ENCODE results near the gene OR6B2. TPM values are rescaled to one million over a fixed set of nuclear protein-coding genes. Genes with fewer than 3 reads are reported as not detected.

The OR6B2 gene
- total RNA-seq, 1 experiment from 2014 or later = not detected

GRCh38 chr2:240041363-240041762 is 11.1 kb upstream of the OR6B2 start:
- DNase-seq (ENCODE audit: low spot score) = no peak

GRCh38 chr2:240037358-240037757 is 7.1 kb upstream of the OR6B2 start:
- no peak for DNase-seq (ENCODE audit: low spot score)

GRCh38 chr2:240033330-240033678 is 3.1 kb upstream of the OR6B2 start:
- no peak for DNase-seq (ENCODE audit: low spot score)

- no peak for DNase-seq (ENCODE audit: low spot score)
Measured at GRCh38 chr2:240032406-240033329, 2.4 kb upstream of the OR6B2 start.

GRCh38 chr2:240024766-240025165 is 5.5 kb downstream of the OR6B2 start:
- peak; percentile 4 for DNase-seq (ENCODE audit: low spot score)

DNA sequence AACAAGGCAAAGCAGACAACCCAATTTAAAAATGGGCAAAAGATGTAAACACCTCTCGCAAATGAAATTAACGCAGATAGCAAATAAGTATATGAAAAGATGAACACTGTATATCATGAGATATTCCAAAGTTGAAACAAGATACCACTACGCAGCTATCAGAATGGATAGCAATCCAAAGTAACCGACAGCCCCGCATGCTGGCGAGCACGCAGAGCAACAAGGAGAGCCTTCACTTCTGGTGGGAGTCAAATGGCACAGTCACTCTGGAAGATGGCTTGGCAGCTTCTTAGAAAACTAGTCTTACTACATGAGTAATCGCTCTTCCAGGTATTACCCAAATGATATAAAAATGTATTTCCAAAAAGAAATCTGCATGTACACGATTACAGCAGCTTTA is 6.4 kb downstream of the OR6B2 start:
- DNase-seq (ENCODE audit: low spot score) = no peak

DNA sequence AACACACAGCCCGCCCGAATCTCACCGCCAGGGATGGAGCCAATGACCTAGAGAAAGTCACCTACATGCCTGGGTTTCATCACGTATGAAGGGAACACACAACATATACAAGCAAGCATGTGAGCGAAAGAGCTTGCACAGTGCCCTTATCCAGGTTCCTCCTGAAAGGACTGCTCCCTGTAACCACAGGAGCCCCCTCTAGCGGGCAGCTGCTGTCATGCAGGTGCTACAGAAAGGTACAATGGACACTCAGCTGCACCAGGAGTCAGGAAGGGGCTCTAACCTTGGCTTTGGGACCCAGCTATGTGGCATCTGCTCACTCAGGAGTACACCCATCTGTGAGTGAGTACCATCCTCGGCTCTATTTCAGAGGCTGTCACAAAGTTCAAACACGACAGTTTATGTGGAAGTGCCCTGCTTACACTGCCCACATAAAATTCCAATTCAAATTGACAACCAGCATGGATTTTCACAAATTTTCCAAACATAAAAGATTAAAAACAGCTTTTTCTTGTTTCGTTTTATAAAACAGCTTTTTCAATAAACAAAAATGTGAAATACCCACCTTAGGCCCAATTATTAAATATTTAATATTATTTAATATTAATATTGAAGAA is 8.6 kb downstream of the OR6B2 start:
- DNase-seq (ENCODE audit: low spot score) = peak; percentile 63

- DNase-seq (ENCODE audit: low spot score) = no peak
Measured at GRCh38 chr2:240018071-240018750, 12.0 kb downstream of the OR6B2 start.

DNA sequence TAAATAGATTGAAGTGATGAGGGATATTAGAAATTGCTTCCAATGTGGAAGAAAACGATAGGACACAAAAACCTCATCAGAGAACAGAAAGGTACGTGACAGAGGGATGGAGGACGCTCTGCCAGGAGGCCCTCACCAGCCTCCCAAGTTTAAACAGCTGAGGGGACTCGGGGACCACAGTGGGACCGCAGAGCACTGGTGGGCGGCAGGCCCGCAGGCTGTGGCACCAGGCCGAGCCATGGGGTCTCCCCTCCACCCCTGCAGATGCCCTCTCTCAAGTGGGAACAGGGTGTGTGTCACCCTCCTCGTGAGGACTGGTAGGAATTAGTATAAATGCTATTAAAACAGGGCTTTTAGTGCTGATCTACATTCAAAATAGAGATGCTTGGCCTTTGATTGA is 15.9 kb downstream of the OR6B2 start:
- DNase-seq (ENCODE audit: low spot score) = no peak

GRCh38 chr2:240013343-240013742 is 16.9 kb downstream of the OR6B2 start:
- DNase-seq (ENCODE audit: low spot score) = peak; percentile 22

- DNase-seq (ENCODE audit: low spot score) = no peak
Measured at GRCh38 chr2:240002983-240003382, 27.2 kb downstream of the OR6B2 start.

GRCh38 chr2:240000671-240001070 is 29.6 kb downstream of the OR6B2 start:
- no peak for DNase-seq (ENCODE audit: low spot score)

GRCh38 chr2:239997686-239998409 is 32.4 kb downstream of the OR6B2 start:
- no peak for DNase-seq (ENCODE audit: low spot score)

DNA sequence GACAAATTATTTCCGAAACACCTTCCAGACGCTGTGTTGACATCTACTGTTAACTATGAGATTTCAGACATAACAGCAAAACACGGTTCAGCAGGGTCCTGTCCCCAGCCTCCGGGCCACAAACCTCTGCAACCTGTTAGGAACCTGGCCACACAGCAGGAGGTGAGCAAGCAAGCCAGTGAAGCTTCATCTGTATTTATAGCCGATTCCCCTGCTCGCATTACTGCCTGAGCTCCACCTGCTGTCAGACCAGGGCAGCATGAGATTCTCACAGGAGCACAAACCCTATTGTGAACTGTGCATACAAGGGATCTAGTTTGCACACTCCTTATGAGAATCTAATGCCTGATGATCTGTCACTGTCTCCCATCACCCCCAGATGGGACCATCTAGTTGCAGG is 36.1 kb downstream of the OR6B2 start:
- DNase-seq (ENCODE audit: low spot score) = no peak

DNA sequence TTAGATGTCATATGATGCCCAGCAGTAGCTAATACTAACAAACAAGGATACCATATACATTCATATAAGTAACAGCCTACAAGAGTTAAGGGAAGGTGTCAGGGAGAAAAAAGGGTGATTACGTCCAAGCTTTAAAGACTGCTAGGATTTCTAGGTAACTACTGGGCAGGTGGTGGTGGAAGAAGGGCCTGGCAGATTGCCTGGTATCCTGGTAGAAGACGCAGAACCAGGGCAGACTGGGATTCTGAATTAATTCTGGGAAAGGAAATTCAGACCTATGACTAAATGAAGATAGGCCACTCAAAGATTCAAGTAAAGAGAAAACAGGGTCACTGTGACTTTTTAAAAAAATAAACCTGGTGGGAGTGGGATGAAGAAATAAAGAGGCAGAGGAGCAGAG is 36.9 kb downstream of the OR6B2 start:
- DNase-seq (ENCODE audit: low spot score) = no peak

GRCh38 chr2:239991689-239992314 is 38.4 kb downstream of the OR6B2 start:
- peak; percentile 49 for DNase-seq (ENCODE audit: low spot score)

- no peak for DNase-seq (ENCODE audit: low spot score)
Measured at GRCh38 chr2:239990966-239991365, 39.3 kb downstream of the OR6B2 start.

DNA sequence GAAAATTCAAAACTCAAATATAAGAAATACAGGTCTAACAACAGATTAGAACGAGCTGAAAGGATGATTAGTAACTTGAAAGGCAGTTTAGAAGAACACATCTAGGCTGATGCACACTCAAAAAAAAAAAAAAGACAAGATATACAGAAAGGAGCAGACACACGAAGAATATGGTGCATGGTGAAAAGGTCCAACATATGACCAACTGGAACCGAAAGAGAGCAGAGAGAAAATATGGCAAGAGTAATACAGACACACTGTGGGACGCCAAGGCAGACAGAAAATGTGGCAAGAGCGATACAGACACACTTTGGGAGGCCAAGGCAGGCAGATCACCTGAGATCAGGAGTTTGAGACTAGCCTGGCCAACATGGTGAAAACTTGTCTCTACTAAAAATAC is 44.9 kb downstream of the OR6B2 start:
- peak; percentile 1 for DNase-seq (ENCODE audit: low spot score)

- DNase-seq (ENCODE audit: low spot score) = no peak
Measured at GRCh38 chr2:239984421-239985194, 45.6 kb downstream of the OR6B2 start.

GRCh38 chr2:239983004-239983778 is 47.0 kb downstream of the OR6B2 start:
- no peak for DNase-seq (ENCODE audit: low spot score)

Data from A172 (cell line).